Ishikawa (cell line): ENCODE measurements around the gene TECRL.

Experiments
- CREB1 ChIP-seq: IDR thresholded peaks from 2 replicates; pipeline ENCODE4 v1.6.1; 2012; ENCODE audit warnings: low read depth
- EGR1 ChIP-seq: IDR thresholded peaks from 2 replicates; pipeline ENCODE4 v1.6.1; 2012
- EP300 ChIP-seq: IDR thresholded peaks from 2 replicates; pipeline ENCODE4 v1.6.1; 2012; ENCODE audit warnings: borderline replicate concordance
- RAD21 ChIP-seq: IDR thresholded peaks from 2 replicates; pipeline ENCODE4 v1.6.1; 2012; ENCODE audit warnings: low read depth
- TAF1 ChIP-seq: IDR thresholded peaks from 2 replicates; pipeline ENCODE4 v1.6.1; 2012; ENCODE audit warnings: low read depth, mild to moderate bottlenecking
- TCF12 ChIP-seq: IDR thresholded peaks from 2 replicates; pipeline ENCODE4 v1.6.1; 2012; ENCODE audit warnings: low read depth
- TEAD4 ChIP-seq: IDR thresholded peaks from 2 replicates; pipeline ENCODE4 v1.6.1; 2012
- YY1 ChIP-seq: IDR thresholded peaks from 2 replicates; pipeline ENCODE4 v1.6.1; 2012; ENCODE audit warnings: low read depth
- TF ChIP-seq, protein P1 (sequence below): IDR thresholded peaks from 2 replicates; pipeline ENCODE4 v1.6.1; 2012
- TF ChIP-seq, protein P2 (sequence below): IDR thresholded peaks from 2 replicates; pipeline ENCODE4 v1.6.1; 2012

DNA sequence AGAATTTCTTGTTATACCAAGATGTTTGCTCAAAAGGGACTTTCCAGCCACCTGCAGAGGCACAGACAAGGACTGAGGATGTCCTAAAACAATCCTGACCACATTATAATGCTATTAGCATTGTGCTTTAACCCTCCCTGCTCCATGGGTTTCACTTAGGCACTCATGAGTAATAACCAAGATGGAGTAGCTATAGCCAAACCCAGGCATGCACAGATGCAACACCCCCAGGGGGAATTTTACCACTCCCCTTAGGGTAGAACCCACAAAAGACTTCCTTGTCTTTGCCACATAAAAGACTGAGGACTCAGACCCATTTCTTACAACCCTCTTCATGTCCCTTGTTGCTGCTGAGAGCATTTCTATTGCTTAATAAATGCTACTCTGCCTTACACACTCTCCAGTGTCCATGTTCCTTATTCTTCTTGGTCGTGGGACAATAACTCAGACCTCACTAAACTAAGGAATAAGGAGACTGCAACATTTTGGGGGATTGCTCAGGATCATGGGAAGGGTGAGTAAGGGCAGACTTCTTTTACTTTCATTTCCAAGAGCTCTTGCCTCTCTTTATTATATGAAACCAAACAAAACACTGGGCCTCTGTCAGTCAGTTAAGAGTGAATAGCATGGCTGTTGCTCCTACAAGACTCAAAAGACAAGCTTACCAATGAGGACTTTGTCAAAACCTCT is 103.5 kb downstream of the TECRL start:
- TF ChIP-seq EP300 (no peak), TEAD4 (no peak), YY1 (no peak), RAD21 (no peak), CREB1 (no peak), TAF1 (no peak), EGR1 (no peak), TCF12 (no peak)
- TF ChIP-seq, protein P1, sequence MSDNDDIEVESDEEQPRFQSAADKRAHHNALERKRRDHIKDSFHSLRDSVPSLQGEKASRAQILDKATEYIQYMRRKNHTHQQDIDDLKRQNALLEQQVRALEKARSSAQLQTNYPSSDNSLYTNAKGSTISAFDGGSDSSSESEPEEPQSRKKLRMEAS = no peak
- TF ChIP-seq, protein P2, sequence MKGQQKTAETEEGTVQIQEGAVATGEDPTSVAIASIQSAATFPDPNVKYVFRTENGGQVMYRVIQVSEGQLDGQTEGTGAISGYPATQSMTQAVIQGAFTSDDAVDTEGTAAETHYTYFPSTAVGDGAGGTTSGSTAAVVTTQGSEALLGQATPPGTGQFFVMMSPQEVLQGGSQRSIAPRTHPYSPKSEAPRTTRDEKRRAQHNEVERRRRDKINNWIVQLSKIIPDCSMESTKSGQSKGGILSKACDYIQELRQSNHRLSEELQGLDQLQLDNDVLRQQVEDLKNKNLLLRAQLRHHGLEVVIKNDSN = no peak
